ENCODE data around the gene SLC35F2. TPM values are rescaled to one million over a fixed set of nuclear protein-coding genes. Genes with fewer than 3 reads are reported as not detected.

SLC35F2 gene
- total and polyA plus RNA-seq, 2 of the 13 experiments (the other 11 are each of a cell fraction or from before 2014, with no cell fraction given) = 5.8 to 20.3 TPM

- TF ChIP-seq SALL2 (CRISPR knock-in tag; IDR thresholded peaks at IDR 0.05) (no peak), MAX (IDR thresholded peaks at IDR 0.05) (no peak), ZKSCAN5 (CRISPR knock-in tag; IDR thresholded peaks at IDR 0.05) (no peak), ZNF296 (CRISPR knock-in tag; conservative IDR thresholded peaks at IDR 0.05) (no peak), SNRNP70 (IDR thresholded peaks at IDR 0.05; ENCODE audit: low read depth, low read length) (no peak)
Observed at GRCh38 chr11:107864591-107864990, 6.0 kb upstream of the SLC35F2 start (continued).

GRCh38 chr11:107860688-107861087 is 2.1 kb upstream of the SLC35F2 start:
- DNase-seq (ENCODE audit: low spot score) (no peak), ATAC-seq (no peak), FAIRE-seq (no peak)
- Histone ChIP-seq H3K27me3 (ENCODE audit: control insufficient read depth in 1 of 2, insufficient read depth in 2 of 2, low read length in 2 of 2) (peaks cover 0 to 5% of the 10 kb centered on the region in 2 experiments; a peak in 1 of 5 replicates), H3K36me3 (replicated peaks in 1 of 2; ENCODE audit: control insufficient read depth in 1 of 2, insufficient read depth in 2 of 2, low read length in 2 of 2) (no peaks in the 10 kb centered on the region), H3K4me2 (ENCODE audit: low read depth, low read length) (peak overlapping the region; percentile 95; the same call in 1 of the 2 replicates), H4K20me1 (ENCODE audit: insufficient read depth, low read length) (no peaks in the 10 kb centered on the region), H3K79me2 (ENCODE audit: insufficient read depth, low read length) (no peaks in the 10 kb centered on the region), H3K9me3 (ENCODE audit: low read length) (no peaks in the 10 kb centered on the region), H3K4me3 (replicated peaks in 1 of 3; ENCODE audit: insufficient read depth in 1 of 3, low read depth in 2 of 3, low read length in 3 of 3) (no peak overlapping the region), H3K9ac (ENCODE audit: insufficient read depth, low read depth, low read length) (no peak overlapping the region), H2AFZ (ENCODE audit: low read length) (no peak overlapping the region), H3K4me1 (ENCODE audit: insufficient read depth, low read length) (peaks cover 21% of the 10 kb centered on the region), H3K27ac (ENCODE audit: extremely low read length, insufficient read depth, low read length) (no peak overlapping the region)
- BruUV-seq (replicated peaks) = no TSS peak
- intact Hi-C loops (cut with micrococcal nuclease; ENCODE audit: unreplicated experiment) (no loop called here), in situ Hi-C loops (cut with HindIII; ENCODE audit: extremely low pct_ligation_motif_present, low pct_unique_long_range_greater_than_20kb) (no loop called here)
- POLR2A ChIA-PET = no interaction called here
- CTCF ChIA-PET (ENCODE audit: low intra/inter-chr PET ratio, low total read pairs) = no interaction called here
- WGBS (ENCODE audit: low lambda C conversion rate) = 26% methylated on average over 2 of the region's 2 CpGs
- no peak for TF ChIP-seq ZNF652 (CRISPR knock-in tag; IDR thresholded peaks at IDR 0.05; ENCODE audit: borderline replicate concordance, low read depth)
- TF ChIP-seq RCOR2 (CRISPR knock-in tag; IDR thresholded peaks at IDR 0.05) = no peak
- TF ChIP-seq TCF7 (IDR thresholded peaks at IDR 0.05; ENCODE audit: low read depth) = no peak
- TF ChIP-seq ZNF766 (CRISPR knock-in tag; IDR thresholded peaks at IDR 0.05; ENCODE audit: borderline replicate concordance) = no peak

Measured in HepG2 (cell line).